ENCODE data around the gene RRBP1. TPM values are rescaled to one million over a fixed set of nuclear protein-coding genes. Genes with fewer than 3 reads are reported as not detected.

RRBP1 gene
- total RNA-seq, 3 donors from 2014 or later: 49.8 to 92.4 (median 78.0) TPM

- no peak overlapping the region for H3K4me3 ChIP-seq
- H3K27me3 ChIP-seq: no peaks in the 10 kb centered on the region
- DNase-seq (ENCODE audit: low spot score in 2 of 2): no peak
- no peaks in the 10 kb centered on the region for H3K9me3 ChIP-seq
- TF ChIP-seq POLR2A (IDR thresholded peaks at IDR 0.05): no peak
- TF ChIP-seq CTCF (IDR thresholded peaks at IDR 0.05): no peak
- TF ChIP-seq POLR2AphosphoS5 (IDR thresholded peaks at IDR 0.05): no peak
- H3K27ac ChIP-seq: peak overlapping the region in 1 of 2 donors; percentile 3
- no peaks in the 10 kb centered on the region for H3K36me3 ChIP-seq
- H3K4me1 ChIP-seq: peaks cover 5 to 7% of the 10 kb centered on the region in 2 donors
- intact Hi-C loops (cut with DNase I; ENCODE audit: low total_unique reads): no loop called here
Observed at GRCh38 chr20:17647391-17648314, 34.4 kb downstream of the RRBP1 start.

- H3K27me3 ChIP-seq: no peaks in the 10 kb centered on the region
- no peaks in the 10 kb centered on the region for H3K36me3 ChIP-seq
- intact Hi-C loops (cut with DNase I; ENCODE audit: low total_unique reads): no loop called here
- H3K4me1 ChIP-seq: peaks cover 5 to 7% of the 10 kb centered on the region in 2 donors
- H3K27ac ChIP-seq: peak overlapping the region in 1 of 2 donors; percentile 3
- no peaks in the 10 kb centered on the region for H3K9me3 ChIP-seq
- H3K4me3 ChIP-seq: no peak overlapping the region
- TF ChIP-seq CTCF (IDR thresholded peaks at IDR 0.05) (no peak), POLR2A (IDR thresholded peaks at IDR 0.05) (no peak), POLR2AphosphoS5 (IDR thresholded peaks at IDR 0.05) (no peak)
- no peak for DNase-seq (ENCODE audit: low spot score in 2 of 2)
Observed at GRCh38 chr20:17646961-17647301, 35.1 kb downstream of the RRBP1 start.

- Histone ChIP-seq H3K4me1 (peaks cover 5 to 7% of the 10 kb centered on the region in 2 donors), H3K27ac (no peak overlapping the region)
Observed at GRCh38 chr20:17646209-17646960, 35.7 kb downstream of the RRBP1 start.

DNA sequence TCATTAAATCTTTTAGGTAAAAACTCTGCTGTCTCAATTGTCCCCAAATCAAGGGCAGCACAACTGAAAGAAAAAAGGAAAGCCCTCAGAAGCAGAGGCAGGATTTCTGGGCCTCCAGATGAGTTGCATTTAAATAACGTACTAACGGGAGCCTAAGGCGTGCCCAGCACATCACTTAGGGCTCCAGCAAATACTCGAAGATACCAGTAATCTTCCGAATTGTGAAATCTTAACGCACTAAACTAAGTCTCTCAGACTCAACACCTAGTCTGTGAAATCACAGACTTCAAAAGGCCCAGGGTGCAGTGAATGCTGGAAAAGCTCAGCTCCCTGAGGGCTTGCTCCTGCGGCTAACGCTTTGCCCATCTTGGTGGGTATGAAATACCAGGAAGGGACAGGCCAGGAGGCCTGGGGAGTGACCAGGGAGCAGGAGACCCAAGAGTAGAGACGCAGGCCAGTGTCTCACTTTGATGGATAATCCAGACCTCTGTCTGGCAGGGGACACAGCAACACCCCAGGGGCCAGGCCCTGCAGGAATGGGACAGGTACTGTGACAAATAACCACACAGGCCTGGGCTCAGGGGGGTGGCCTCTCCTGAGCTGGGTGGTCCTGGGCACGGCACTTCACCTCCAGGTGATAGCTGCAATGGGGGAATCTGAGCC, 36.4 kb downstream of the RRBP1 start:
- Histone ChIP-seq H3K27ac (no peak overlapping the region), H3K4me1 (peaks cover 5 to 7% of the 10 kb centered on the region in 2 donors), H3K36me3 (no peaks in the 10 kb centered on the region), H3K27me3 (no peaks in the 10 kb centered on the region), H3K9me3 (no peaks in the 10 kb centered on the region), H3K4me3 (no peak overlapping the region)
- intact Hi-C loops (cut with DNase I; ENCODE audit: low total_unique reads): no loop called here
- TF ChIP-seq POLR2AphosphoS5 (IDR thresholded peaks at IDR 0.05) (no peak), POLR2A (IDR thresholded peaks at IDR 0.05) (no peak), CTCF (IDR thresholded peaks at IDR 0.05) (no peak)
- DNase-seq (ENCODE audit: low spot score in 2 of 2): no peak

More at GRCh38 chr20:17646209-17646960, 35.7 kb downstream of the RRBP1 start:
- H3K27me3 ChIP-seq: no peaks in the 10 kb centered on the region
- no peaks in the 10 kb centered on the region for H3K9me3 ChIP-seq
- DNase-seq (ENCODE audit: low spot score in 2 of 2): no peak
- TF ChIP-seq POLR2AphosphoS5 (IDR thresholded peaks at IDR 0.05): no peak
- no peak for TF ChIP-seq POLR2A (IDR thresholded peaks at IDR 0.05)
- no peak for TF ChIP-seq CTCF (IDR thresholded peaks at IDR 0.05)
- intact Hi-C loops (cut with DNase I; ENCODE audit: low total_unique reads): no loop called here
- H3K36me3 ChIP-seq: no peaks in the 10 kb centered on the region
- no peak overlapping the region for H3K4me3 ChIP-seq

All from breast epithelium (tissue), 4 donors.